PFSK-1 (cell line): ENCODE data around the gene UBAP2.

Source experiments
- FOXP2 ChIP-seq: optimal IDR thresholded peaks from 2 replicates; pipeline ENCODE3; 2011; ENCODE audit warnings: borderline replicate concordance, control low read depth, inconsistent platforms; ENCODE audit not compliant: insufficient read depth; ENCODE audit errors: extremely low read length, extremely low read depth
- POLR2AphosphoS5 ChIP-seq: IDR thresholded peaks from 2 replicates; pipeline ENCODE4 v1.6.1; 2012; ENCODE audit warnings: low read depth, mild to moderate bottlenecking, control low read depth, low read length, moderate library complexity
- REST ChIP-seq, 2 experiments: IDR thresholded peaks; 2 replicates each; pipeline versions ENCODE4 v1.6.1 to v1.8.0; 2011 to 2012; ENCODE audit warnings: low read depth in 2 of 2, low read length in 2 of 2, control low read depth in 1 of 2, inconsistent platforms in 1 of 2, mild to moderate bottlenecking in 1 of 2, moderate library complexity in 1 of 2; ENCODE audit not compliant: insufficient read depth in 1 of 2
- SIN3A ChIP-seq: IDR thresholded peaks from 2 replicates; pipeline ENCODE4 v1.6.1; 2012; ENCODE audit warnings: mild to moderate bottlenecking, low read length, moderate library complexity, borderline replicate concordance; ENCODE audit not compliant: insufficient read depth
- TAF1 ChIP-seq: IDR thresholded peaks from 2 replicates; pipeline ENCODE4 v1.6.1; 2012; ENCODE audit warnings: low read length, control low read depth, borderline replicate concordance; ENCODE audit not compliant: insufficient read depth

- no peak for TF ChIP-seq POLR2AphosphoS5
- no peak for TF ChIP-seq SIN3A
- no peak for TF ChIP-seq TAF1
- no peak for TF ChIP-seq REST (IDR thresholded peaks at IDR 0.05; ENCODE audit: insufficient read depth in 1 of 2, low read depth in 2 of 2, low read length in 2 of 2)
- TF ChIP-seq FOXP2, result no peak
Measured at GRCh38 chr9:33893861-33894260, 154.8 kb downstream of the UBAP2 start.
